GM12875 (cell line): Measurements from ENCODE around the gene LYRM1.
"Not testable (repeated sequence)": the region's sequence is repeated elsewhere in the genome, so short reads cannot be mapped to it uniquely, and the experiment has no call there.

Source experiments
- H3K4me3 ChIP-seq: one replicate; pipeline ENCODE4 v1.5.1; 2011; ENCODE audit warnings: low read depth, low read length, control low read depth
- TF ChIP-seq, protein P1 (sequence below): IDR thresholded peaks from 2 replicates; pipeline ENCODE4 v1.5.1; 2011; ENCODE audit warnings: low read depth, mild to moderate bottlenecking, control low read depth, inconsistent platforms, low read length, moderate library complexity, borderline replicate concordance; ENCODE audit not compliant: insufficient read depth

LYRM1 gene

DNA sequence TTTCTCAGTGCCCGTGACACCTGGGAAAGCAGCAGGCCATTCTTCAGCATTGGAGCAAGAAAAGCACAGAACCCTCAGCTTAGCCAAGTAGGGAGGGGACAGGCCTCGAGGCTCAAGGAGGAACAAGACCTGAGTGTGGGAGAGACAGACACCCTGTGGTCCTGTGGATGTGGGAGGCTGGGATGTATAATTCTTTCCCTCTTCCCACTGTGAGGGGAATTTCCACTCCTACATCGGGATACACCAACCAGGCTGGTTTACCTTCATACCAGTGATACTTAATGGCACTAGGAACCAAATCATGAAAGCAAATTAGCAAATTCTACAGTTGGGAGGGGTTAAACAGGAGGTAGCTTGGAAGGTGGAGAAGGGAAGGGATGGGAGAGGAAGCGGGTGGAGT is 41.7 kb downstream of the LYRM1 start:
- TF ChIP-seq, protein P1, sequence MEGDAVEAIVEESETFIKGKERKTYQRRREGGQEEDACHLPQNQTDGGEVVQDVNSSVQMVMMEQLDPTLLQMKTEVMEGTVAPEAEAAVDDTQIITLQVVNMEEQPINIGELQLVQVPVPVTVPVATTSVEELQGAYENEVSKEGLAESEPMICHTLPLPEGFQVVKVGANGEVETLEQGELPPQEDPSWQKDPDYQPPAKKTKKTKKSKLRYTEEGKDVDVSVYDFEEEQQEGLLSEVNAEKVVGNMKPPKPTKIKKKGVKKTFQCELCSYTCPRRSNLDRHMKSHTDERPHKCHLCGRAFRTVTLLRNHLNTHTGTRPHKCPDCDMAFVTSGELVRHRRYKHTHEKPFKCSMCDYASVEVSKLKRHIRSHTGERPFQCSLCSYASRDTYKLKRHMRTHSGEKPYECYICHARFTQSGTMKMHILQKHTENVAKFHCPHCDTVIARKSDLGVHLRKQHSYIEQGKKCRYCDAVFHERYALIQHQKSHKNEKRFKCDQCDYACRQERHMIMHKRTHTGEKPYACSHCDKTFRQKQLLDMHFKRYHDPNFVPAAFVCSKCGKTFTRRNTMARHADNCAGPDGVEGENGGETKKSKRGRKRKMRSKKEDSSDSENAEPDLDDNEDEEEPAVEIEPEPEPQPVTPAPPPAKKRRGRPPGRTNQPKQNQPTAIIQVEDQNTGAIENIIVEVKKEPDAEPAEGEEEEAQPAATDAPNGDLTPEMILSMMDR: no peak
- H3K4me3 ChIP-seq: no peak overlapping the region

DNA sequence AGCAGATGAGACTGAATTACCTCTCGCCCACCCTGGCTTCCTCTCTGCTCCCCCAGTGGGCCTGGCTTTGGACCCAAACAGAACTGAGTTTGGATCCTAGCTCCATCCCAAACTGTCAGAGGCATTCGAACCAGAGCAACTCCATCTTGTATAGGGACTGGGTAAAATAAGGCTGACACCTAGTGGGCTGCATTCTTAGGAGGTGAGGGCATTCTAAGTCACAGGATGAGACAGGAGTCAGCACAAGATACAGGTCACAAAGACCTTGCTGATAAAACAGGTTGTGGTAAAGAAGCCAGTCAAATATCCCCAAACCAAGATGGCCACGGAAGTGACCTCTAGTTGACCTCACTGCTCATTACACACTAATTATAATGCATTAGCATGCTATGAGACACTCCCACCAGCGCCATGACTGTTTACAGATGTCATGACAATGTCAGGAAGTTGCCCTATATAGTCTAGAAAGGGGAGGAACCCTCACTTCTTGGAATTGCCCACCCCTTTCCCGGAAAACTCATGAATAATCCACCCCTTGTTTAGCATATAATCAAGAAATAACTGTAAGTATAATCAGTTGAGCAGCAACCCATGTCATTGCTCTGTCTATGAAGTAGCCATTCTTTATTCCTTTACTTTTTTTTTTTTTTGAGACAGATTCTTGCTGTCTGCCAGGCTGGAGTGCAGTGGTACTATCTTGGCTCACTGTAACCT is 44.4 kb downstream of the LYRM1 start:
- TF ChIP-seq, protein P1: no peak
- no peak overlapping the region for H3K4me3 ChIP-seq

DNA sequence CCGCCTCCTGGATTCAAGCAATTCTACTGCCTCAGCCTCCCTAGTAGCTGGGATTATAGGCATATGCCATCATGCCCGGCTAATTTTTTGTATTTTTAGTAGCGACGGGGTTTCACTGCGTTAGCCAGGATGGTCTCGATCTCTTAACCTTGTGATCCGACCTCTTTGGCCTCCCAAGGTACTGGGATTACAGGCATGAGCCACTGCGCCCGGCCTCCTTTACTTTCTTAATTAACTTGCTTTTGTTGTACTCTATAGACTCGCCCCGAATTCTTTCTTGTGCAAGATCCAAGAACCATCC is 45.0 kb downstream of the LYRM1 start:
- H3K4me3 ChIP-seq: not testable (repeated sequence)

DNA sequence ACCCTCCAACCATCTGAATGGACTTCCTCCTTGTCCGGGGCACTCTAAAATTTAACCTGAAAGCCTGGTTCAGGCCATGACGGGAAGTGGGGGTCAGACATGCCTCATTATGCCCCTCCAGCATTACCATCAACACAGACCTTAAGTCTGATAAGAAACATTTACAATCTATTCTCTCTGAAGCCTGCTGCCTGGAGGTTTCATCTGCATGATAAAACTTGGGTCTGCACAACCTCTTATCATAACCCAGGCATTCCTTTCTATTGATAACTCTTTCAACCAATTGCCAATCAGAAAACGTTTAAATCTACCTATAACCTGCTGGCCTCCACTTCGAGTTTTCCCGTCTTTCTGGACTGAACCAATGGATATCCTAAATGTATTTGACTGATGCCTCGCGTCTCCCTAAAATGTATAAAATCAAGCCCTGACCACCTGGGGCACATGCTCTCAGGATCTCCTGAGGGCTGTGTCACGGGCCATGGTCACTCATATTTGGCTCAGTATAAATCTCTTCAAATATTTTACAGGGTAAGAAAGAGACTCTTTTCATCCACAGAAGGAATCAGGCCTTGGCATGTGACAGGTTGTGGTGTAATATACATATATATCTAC is 45.6 kb downstream of the LYRM1 start:
- no peak overlapping the region for H3K4me3 ChIP-seq
- TF ChIP-seq, protein P1: no peak

DNA sequence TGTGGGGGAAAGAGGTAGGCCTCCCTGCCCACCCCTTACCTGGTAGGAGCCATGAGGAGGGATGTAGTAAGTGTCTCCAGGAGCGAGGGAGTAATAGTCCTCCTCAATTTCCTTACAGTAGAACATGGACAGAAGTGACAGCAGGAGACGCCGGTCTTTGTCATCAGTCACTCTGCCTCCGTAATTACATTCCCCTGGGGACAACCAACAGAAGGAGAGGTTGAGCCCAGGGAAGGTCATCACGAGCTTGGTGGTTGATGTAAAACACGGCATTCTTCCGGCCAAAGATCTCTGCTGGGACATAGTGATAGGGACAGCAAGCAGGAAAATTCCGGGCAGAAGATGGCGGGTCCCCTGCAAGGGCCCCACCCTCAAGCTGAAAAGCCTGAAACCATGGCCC is 47.9 kb downstream of the LYRM1 start:
- no peak overlapping the region for H3K4me3 ChIP-seq
- TF ChIP-seq, protein P1: no peak

DNA sequence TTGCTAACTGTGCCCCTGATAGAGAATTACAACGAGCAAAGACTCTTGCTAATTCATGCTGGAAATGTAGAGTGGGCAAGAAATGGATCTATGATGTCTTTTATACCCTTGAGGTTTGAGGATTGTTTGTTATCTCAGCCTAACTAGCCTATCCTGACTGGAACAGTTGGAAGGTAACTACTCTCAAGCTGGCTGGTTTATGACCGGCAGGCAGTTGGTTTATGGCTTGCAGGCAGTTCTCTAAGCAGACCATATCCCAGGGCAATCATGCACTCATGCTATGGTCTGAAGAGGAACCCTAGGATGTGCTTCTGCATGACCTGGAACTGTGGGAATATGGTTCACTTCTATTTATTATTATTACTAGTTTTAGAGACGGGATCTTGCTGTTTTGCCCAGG is 49.1 kb downstream of the LYRM1 start:
- TF ChIP-seq, protein P1: no peak
- H3K4me3 ChIP-seq: no peak overlapping the region

DNA sequence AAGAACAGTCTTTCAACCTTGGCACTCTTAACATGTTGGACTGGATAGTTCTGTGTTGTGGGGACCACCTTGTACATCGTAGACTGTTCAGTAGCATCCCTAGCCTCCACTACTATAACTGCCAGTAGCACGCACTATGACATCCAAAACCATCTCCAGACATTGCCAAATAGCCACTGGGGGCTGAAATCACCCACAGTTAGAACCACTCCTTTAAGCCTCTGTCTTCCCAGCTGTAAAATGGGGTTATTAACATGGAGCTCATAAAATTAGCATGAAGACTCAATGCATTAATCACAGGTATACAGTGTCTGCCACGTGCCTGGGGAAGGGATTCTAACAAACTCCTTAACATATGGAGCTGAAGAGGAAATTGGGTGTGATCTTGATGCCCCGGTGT is 49.7 kb downstream of the LYRM1 start:
- no peak overlapping the region for H3K4me3 ChIP-seq
- TF ChIP-seq, protein P1: no peak
